ENCODE measurements around the gene CCNG2. TPM values are rescaled to one million over a fixed set of nuclear protein-coding genes. Genes with fewer than 3 reads are reported as not detected.

Gene CCNG2
- total RNA-seq, 1 donor from 2014 or later, result 17.3 TPM

GRCh38 chr4:77147079-77147782 is 9.8 kb upstream of the CCNG2 start:
- no peak for DNase-seq (ENCODE audit: low read depth in 2 of 2)

- no peak for DNase-seq (ENCODE audit: low read depth in 2 of 2)
These were observed 8.9 kb upstream of the CCNG2 start for GRCh38 chr4:77148078-77148477.

GRCh38 chr4:77149789-77150188 is 7.2 kb upstream of the CCNG2 start:
- DNase-seq (ENCODE audit: low read depth in 2 of 2), result no peak

- no peak for DNase-seq (ENCODE audit: low read depth in 2 of 2)
These were observed 5.8 kb upstream of the CCNG2 start for GRCh38 chr4:77151241-77151640.

GRCh38 chr4:77152421-77152820 is 4.6 kb upstream of the CCNG2 start:
- DNase-seq (ENCODE audit: low read depth in 2 of 2), result no peak

- no peak for DNase-seq (ENCODE audit: low read depth in 2 of 2)
These were observed 4.0 kb upstream of the CCNG2 start for GRCh38 chr4:77153006-77153405.

- DNase-seq (ENCODE audit: low read depth in 2 of 2), result no peak
These were observed 2.9 kb upstream of the CCNG2 start for GRCh38 chr4:77154065-77154464.

- no peak for DNase-seq (ENCODE audit: low read depth in 2 of 2)
These were observed 2.1 kb upstream of the CCNG2 start for GRCh38 chr4:77154761-77155499.

GRCh38 chr4:77155631-77156452 is 1.2 kb upstream of the CCNG2 start:
- DNase-seq (ENCODE audit: low read depth in 2 of 2), result no peak

- peak; percentile 99 for DNase-seq (ENCODE audit: low read depth in 2 of 2)
These were observed 485 bp upstream of the CCNG2 start for GRCh38 chr4:77156533-77156911.

GRCh38 chr4:77157859-77158486 is 966 bp downstream of the CCNG2 start:
- DNase-seq (ENCODE audit: low read depth in 2 of 2), result peak; percentile 90 to 92

GRCh38 chr4:77158487-77158861 is 1.5 kb downstream of the CCNG2 start:
- DNase-seq (ENCODE audit: low read depth in 2 of 2), result no peak

- no peak for DNase-seq (ENCODE audit: low read depth in 2 of 2)
These were observed 2.8 kb downstream of the CCNG2 start for GRCh38 chr4:77159806-77160205.

- no peak for DNase-seq (ENCODE audit: low read depth in 2 of 2)
These were observed 6.6 kb downstream of the CCNG2 start for GRCh38 chr4:77163641-77164040.

- no peak for DNase-seq (ENCODE audit: low read depth in 2 of 2)
These were observed 10.2 kb downstream of the CCNG2 start for GRCh38 chr4:77167173-77167572.

GRCh38 chr4:77167866-77168265 is 10.9 kb downstream of the CCNG2 start:
- no peak for DNase-seq (ENCODE audit: low read depth in 2 of 2)

GRCh38 chr4:77169481-77169880 is 12.5 kb downstream of the CCNG2 start:
- no peak for DNase-seq (ENCODE audit: low read depth in 2 of 2)

- DNase-seq (ENCODE audit: low read depth in 2 of 2), result no peak
These were observed 13.9 kb downstream of the CCNG2 start for GRCh38 chr4:77170926-77171325.

- DNase-seq (ENCODE audit: low read depth in 2 of 2), result no peak
These were observed 15.3 kb downstream of the CCNG2 start for GRCh38 chr4:77172336-77172735.

- DNase-seq (ENCODE audit: low read depth in 2 of 2), result no peak
These were observed 17.4 kb downstream of the CCNG2 start for GRCh38 chr4:77174426-77174825.

- DNase-seq (ENCODE audit: low read depth in 2 of 2), result no peak
These were observed 18.2 kb downstream of the CCNG2 start for GRCh38 chr4:77175201-77175611.

- DNase-seq (ENCODE audit: low read depth in 2 of 2), result no peak
These were observed 19.6 kb downstream of the CCNG2 start for GRCh38 chr4:77176640-77177039.
